K562 (cell line): ENCODE results near the gene TAL1. TPM values are rescaled to one million over a fixed set of nuclear protein-coding genes. Genes with fewer than 3 reads are reported as not detected.

Experiments used
- ARHGAP35 ChIP-seq: fragments of 450-650 bp; IDR thresholded peaks from 2 replicates; pipeline ENCODE4 v1.6.1; 2018; ENCODE audit not compliant: partially characterized antibody
- EGR1 ChIP-seq: fragments of 450-650 bp; conservative IDR thresholded peaks from 2 replicates; pipeline ENCODE4 v1.6.1; 2017; ENCODE audit warnings: mild to moderate bottlenecking
- ELF4 ChIP-seq: fragments of 450-650 bp; formaldehyde crosslinking; IDR thresholded peaks from 2 replicates; pipeline ENCODE4 v1.4.0; 2022; ENCODE audit warnings: missing genetic modification characterization
- FOXK1 ChIP-seq: sonication (generic); formaldehyde crosslinking; IDR thresholded peaks from 2 replicates; pipeline ENCODE4 v1.8.0; 2022; ENCODE audit warnings: missing genetic modification reagents, mild to moderate bottlenecking, borderline replicate concordance
- GATAD2B ChIP-seq: fragments of 450-650 bp; IDR thresholded peaks from 2 replicates; pipeline ENCODE4 v1.6.1; 2017; ENCODE audit warnings: mild to moderate bottlenecking, borderline replicate concordance
- GTF2A2 ChIP-seq: IDR thresholded peaks from 2 replicates; pipeline ENCODE4 v1.6.1; 2016; ENCODE audit warnings: mild to moderate bottlenecking, missing genetic modification characterization, missing compliant biosample characterization
- MECOM ChIP-seq: fragments of 250-450 bp; sonication (Bioruptor Pico); IDR thresholded peaks from 2 replicates; pipeline ENCODE4 v1.8.0; 2022; ENCODE audit warnings: inconsistent platforms
- PCBP2 ChIP-seq: fragments of 200-400 bp; formaldehyde crosslinking; IDR thresholded peaks from 2 replicates; pipeline ENCODE4 v1.6.1; 2018; ENCODE audit warnings: low read length, low read depth, mild to moderate bottlenecking, moderate library complexity; ENCODE audit not compliant: poor library complexity, severe bottlenecking
- RCOR1 ChIP-seq, 2 experiments: IDR thresholded peaks; 2 replicates each; pipeline ENCODE4 v1.6.1; 2012; ENCODE audit warnings: low read depth in 2 of 2, low read length in 2 of 2, borderline replicate concordance in 1 of 2, improper control_type of control experiment in 1 of 2
- TBP ChIP-seq: optimal IDR thresholded peaks from 2 replicates; pipeline ENCODE3; 2011; ENCODE audit warnings: low read depth, low read length, improper control_type of control experiment
- TSC22D4 ChIP-seq: fragments of 450-650 bp; IDR thresholded peaks from 2 replicates; pipeline ENCODE4 v1.6.1; 2016; ENCODE audit warnings: missing genetic modification characterization, missing biosample characterization, control low read depth
- ZNF217 ChIP-seq: sonication (generic); formaldehyde crosslinking; IDR thresholded peaks from 2 replicates; pipeline ENCODE4 v1.8.0; 2022; ENCODE audit warnings: mild to moderate bottlenecking, missing genetic modification reagents
- ZNF436 ChIP-seq: fragments of 250-450, 450-650 bp; sonication (Bioruptor Pico); formaldehyde crosslinking; IDR thresholded peaks from 2 replicates; pipeline ENCODE4 v1.7.0; 2020; ENCODE audit warnings: mild to moderate bottlenecking
- ZNF830 ChIP-seq: fragments of 250-450 bp; sonication (Bioruptor Pico); IDR thresholded peaks from 2 replicates; pipeline ENCODE4 v1.5.0; 2021; ENCODE audit warnings: mild to moderate bottlenecking
- ZSCAN32 ChIP-seq: fragments of 450-650 bp; formaldehyde crosslinking; IDR thresholded peaks from 2 replicates; pipeline ENCODE4 v1.4.0; 2020; ENCODE audit warnings: mild to moderate bottlenecking, moderate library complexity
- polyA plus RNA-seq, 8 experiments: library from polyadenylated mRNA; depleted of rRNA in 4 of 8; stranded (reverse) in 5 of 8; unstranded in 3 of 8; fragments of >200 nt; fragmentation: Nextera tagmentation in 2 of 8; fragmentation: Illumina TruSeq in 1 of 8; extraction: Ambion mirVana in 2 of 8; extraction: Trizol in 1 of 8; gene quantifications; 2 replicates each; pipeline versions ENCODE4 v1.2.1 to v1.2.3, GENCODE V29; 2011 to 2014; ENCODE audit warnings: inconsistent platforms in 1 of 8, missing spikeins in 1 of 8
- total RNA-seq, 7 experiments: library from RNA; depleted of rRNA in 6 of 7; stranded (reverse); fragments of >200 nt in 6 of 7; fragmentation: Illumina TruSeq in 2 of 7; extraction: Trizol in 2 of 7; gene quantifications; 2 replicates each; pipeline versions ENCODE4 v1.2.1 to v1.2.3, GENCODE V29; 2011 to 2021; ENCODE audit warnings: low replicate concordance in 1 of 7
- TF ChIP-seq, protein P1 (sequence below): IDR thresholded peaks from 2 replicates; pipeline ENCODE4 v1.6.1; 2016; ENCODE audit warnings: missing genetic modification characterization, missing compliant biosample characterization
- TF ChIP-seq, protein P2 (sequence below): fragments of 450-650 bp; formaldehyde crosslinking; IDR thresholded peaks from 2 replicates; pipeline ENCODE4 v1.4.0; 2022; ENCODE audit warnings: missing genetic modification characterization
- TF ChIP-seq, protein P3 (sequence below): fragments of 450-650 bp; IDR thresholded peaks from 2 replicates; pipeline ENCODE4 v1.6.1; 2016; ENCODE audit warnings: antibody characterized with exemption
- TF ChIP-seq, protein P4 (sequence below): fragments of 450-650 bp; IDR thresholded peaks from 2 replicates; pipeline ENCODE4 v1.6.1; 2017; ENCODE audit warnings: mild to moderate bottlenecking, moderate library complexity
- TF ChIP-seq, protein P5 (sequence below): fragments of 250-450 bp; sonication (Bioruptor Pico); IDR thresholded peaks from 2 replicates; pipeline ENCODE4 v1.5.0; 2022; ENCODE audit warnings: mild to moderate bottlenecking

TAL1 gene
- total and polyA plus RNA-seq, 9 of the 15 experiments (the other 6 are each of a cell fraction or from before 2014, with no cell fraction given) = 18.5 to 106 (median 59.7) TPM

DNA sequence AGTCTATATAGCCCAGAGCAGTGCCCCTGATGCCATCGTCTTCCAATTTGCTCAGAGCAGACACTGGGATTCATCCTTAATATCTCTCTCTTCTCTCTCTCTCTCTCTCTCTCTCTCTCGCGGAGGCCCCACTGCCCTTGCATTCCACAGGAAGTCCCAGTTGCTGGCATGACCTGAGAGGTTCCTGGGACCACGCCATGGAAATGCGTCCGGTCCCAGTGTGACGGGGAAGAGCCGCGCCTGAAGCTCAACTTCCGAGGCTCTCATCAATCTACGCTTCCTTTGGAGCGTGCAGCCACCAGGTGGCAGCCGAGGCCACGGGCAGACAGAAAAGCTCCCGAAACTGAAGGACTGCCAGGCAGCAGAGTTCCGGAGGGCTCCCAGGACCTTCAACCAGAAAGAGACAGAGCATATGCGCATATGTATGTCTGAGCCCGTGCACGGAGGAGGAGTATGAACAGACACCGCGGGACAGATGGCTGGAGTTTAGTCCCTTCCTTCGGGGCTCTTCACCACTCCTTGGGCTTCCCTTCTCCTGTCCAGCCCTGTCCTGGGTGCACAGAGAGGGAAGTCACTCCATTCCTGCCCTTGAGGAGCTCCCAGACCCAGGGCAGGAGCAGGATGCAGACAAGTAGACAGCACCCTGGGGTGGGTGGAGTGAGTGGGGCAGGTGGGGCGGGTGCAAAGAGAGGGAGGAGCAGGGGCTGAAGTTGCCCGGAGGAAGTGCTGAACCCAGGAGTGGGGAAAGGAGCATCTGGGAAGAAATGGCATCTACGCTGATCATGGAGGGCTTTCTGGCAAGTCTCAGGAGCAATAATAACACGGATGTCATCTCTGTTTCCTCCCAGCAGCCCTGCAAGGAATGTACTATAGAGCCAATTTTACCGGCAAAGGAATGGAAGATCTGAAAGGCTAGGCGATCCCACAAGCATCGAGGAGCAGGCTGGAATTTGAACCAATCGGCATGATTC is 52.7 kb downstream of the TAL1 start (continued):
- TF ChIP-seq, protein P1, sequence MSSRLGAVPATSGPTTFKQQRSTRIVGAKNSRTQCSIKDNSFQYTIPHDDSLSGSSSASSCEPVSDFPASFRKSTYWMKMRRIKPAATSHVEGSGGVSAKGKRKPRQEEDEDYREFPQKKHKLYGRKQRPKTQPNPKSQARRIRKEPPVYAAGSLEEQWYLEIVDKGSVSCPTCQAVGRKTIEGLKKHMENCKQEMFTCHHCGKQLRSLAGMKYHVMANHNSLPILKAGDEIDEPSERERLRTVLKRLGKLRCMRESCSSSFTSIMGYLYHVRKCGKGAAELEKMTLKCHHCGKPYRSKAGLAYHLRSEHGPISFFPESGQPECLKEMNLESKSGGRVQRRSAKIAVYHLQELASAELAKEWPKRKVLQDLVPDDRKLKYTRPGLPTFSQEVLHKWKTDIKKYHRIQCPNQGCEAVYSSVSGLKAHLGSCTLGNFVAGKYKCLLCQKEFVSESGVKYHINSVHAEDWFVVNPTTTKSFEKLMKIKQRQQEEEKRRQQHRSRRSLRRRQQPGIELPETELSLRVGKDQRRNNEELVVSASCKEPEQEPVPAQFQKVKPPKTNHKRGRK (tag) = no peak
- no peak for TF ChIP-seq GTF2A2 (tag)
- TF ChIP-seq, protein P2, sequence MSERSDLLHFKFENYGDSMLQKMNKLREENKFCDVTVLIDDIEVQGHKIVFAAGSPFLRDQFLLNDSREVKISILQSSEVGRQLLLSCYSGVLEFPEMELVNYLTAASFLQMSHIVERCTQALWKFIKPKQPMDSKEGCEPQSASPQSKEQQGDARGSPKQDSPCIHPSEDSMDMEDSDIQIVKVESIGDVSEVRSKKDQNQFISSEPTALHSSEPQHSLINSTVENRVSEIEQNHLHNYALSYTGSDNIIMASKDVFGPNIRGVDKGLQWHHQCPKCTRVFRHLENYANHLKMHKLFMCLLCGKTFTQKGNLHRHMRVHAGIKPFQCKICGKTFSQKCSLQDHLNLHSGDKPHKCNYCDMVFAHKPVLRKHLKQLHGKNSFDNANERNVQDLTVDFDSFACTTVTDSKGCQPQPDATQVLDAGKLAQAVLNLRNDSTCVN (CRISPR knock-in tag) = 0 out of 2 replicates have a peak, but pooled peaks have one; percentile 27
- no peak for TF ChIP-seq ZNF830 (CRISPR knock-in tag)
- TF ChIP-seq RCOR1 (IDR thresholded peaks at IDR 0.05; ENCODE audit: borderline replicate concordance in 1 of 2, low read depth in 2 of 2, low read length in 2 of 2) = peak; percentile 11 to 73; a peak in 2 of 4 replicates
- no peak for TF ChIP-seq ZNF217
- peak; percentile 68 for TF ChIP-seq TBP
- TF ChIP-seq FOXK1 (CRISPR knock-in tag) = no peak
- TF ChIP-seq ARHGAP35 = no peak
- peak; percentile 89; the same call in 1 of the 2 replicates for TF ChIP-seq GATAD2B
- TF ChIP-seq PCBP2 = no peak
- TF ChIP-seq MECOM (CRISPR knock-in tag) = no peak
- TF ChIP-seq, protein P3, sequence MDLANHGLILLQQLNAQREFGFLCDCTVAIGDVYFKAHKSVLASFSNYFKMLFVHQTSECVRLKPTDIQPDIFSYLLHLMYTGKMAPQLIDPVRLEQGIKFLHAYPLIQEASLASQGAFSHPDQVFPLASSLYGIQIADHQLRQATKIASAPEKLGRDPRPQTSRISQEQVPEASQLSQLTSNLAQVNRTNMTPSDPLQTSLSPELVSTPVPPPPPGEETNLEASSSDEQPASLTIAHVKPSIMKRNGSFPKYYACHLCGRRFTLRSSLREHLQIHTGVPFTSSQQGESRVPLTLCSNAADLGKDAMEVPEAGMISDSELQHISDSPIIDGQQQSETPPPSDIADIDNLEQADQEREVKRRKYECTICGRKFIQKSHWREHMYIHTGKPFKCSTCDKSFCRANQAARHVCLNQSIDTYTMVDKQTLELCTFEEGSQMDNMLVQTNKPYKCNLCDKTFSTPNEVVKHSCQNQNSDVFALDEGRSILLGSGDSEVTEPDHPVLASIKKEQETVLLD = 0 out of 2 replicates have a peak, but pooled peaks have one; percentile 38
- TF ChIP-seq, protein P4, sequence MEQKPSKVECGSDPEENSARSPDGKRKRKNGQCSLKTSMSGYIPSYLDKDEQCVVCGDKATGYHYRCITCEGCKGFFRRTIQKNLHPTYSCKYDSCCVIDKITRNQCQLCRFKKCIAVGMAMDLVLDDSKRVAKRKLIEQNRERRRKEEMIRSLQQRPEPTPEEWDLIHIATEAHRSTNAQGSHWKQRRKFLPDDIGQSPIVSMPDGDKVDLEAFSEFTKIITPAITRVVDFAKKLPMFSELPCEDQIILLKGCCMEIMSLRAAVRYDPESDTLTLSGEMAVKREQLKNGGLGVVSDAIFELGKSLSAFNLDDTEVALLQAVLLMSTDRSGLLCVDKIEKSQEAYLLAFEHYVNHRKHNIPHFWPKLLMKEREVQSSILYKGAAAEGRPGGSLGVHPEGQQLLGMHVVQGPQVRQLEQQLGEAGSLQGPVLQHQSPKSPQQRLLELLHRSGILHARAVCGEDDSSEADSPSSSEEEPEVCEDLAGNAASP = no peak
- no peak for TF ChIP-seq ZNF436 (CRISPR knock-in tag)
- TF ChIP-seq ELF4 (CRISPR knock-in tag) = no peak
- TF ChIP-seq TSC22D4 (tag) = no peak
- TF ChIP-seq, protein P5, sequence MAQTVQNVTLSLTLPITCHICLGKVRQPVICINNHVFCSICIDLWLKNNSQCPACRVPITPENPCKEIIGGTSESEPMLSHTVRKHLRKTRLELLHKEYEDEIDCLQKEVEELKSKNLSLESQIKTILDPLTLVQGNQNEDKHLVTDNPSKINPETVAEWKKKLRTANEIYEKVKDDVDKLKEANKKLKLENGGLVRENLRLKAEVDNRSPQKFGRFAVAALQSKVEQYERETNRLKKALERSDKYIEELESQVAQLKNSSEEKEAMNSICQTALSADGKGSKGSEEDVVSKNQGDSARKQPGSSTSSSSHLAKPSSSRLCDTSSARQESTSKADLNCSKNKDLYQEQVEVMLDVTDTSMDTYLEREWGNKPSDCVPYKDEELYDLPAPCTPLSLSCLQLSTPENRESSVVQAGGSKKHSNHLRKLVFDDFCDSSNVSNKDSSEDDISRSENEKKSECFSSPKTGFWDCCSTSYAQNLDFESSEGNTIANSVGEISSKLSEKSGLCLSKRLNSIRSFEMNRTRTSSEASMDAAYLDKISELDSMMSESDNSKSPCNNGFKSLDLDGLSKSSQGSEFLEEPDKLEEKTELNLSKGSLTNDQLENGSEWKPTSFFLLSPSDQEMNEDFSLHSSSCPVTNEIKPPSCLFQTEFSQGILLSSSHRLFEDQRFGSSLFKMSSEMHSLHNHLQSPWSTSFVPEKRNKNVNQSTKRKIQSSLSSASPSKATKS = no peak
- no peak for TF ChIP-seq ZSCAN32 (CRISPR knock-in tag)
- no peak for TF ChIP-seq EGR1
